ENCODE measurements around the gene BANF2. TPM values are rescaled to one million over a fixed set of nuclear protein-coding genes. Genes with fewer than 3 reads are reported as not detected.

Gene BANF2
- total and polyA plus RNA-seq, 2 of the 13 experiments (the other 11 are each of a cell fraction or from before 2014, with no cell fraction given): 0.35 TPM; not detected in 1

GRCh38 chr20:17675519-17676377 is 24.0 kb upstream of the BANF2 start (continued):
- no peak for TF ChIP-seq MLXIP (CRISPR knock-in tag; IDR thresholded peaks at IDR 0.05; ENCODE audit: borderline replicate concordance)
- TF ChIP-seq ZNF207 (IDR thresholded peaks at IDR 0.05; ENCODE audit: borderline replicate concordance): 0 out of 2 replicates have a peak, but pooled peaks have one; percentile 33
- TF ChIP-seq PLRG1 (conservative IDR thresholded peaks at IDR 0.05): no peak
- no peak for TF ChIP-seq ZNF543 (CRISPR knock-in tag; IDR thresholded peaks at IDR 0.05)
- 0 out of 2 replicates have a peak, but pooled peaks have one; percentile 31 for TF ChIP-seq ZNF280B (CRISPR knock-in tag; IDR thresholded peaks at IDR 0.05; ENCODE audit: borderline replicate concordance)
- TF ChIP-seq, protein P1, sequence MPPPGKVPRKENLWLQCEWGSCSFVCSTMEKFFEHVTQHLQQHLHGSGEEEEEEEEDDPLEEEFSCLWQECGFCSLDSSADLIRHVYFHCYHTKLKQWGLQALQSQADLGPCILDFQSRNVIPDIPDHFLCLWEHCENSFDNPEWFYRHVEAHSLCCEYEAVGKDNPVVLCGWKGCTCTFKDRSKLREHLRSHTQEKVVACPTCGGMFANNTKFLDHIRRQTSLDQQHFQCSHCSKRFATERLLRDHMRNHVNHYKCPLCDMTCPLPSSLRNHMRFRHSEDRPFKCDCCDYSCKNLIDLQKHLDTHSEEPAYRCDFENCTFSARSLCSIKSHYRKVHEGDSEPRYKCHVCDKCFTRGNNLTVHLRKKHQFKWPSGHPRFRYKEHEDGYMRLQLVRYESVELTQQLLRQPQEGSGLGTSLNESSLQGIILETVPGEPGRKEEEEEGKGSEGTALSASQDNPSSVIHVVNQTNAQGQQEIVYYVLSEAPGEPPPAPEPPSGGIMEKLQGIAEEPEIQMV (CRISPR knock-in tag; IDR thresholded peaks at IDR 0.05; ENCODE audit: low read depth): no peak
- TF ChIP-seq POLR2G (IDR thresholded peaks at IDR 0.05; ENCODE audit: low read depth, low read length): no peak; the same call in 1 of the 2 replicates
- peak; percentile 25; the same call in 1 of the 2 replicates for TF ChIP-seq POLR2AphosphoS5 (IDR thresholded peaks at IDR 0.05; ENCODE audit: low read depth, low read length)
- no peak for TF ChIP-seq SOX6 (IDR thresholded peaks at IDR 0.05)
- TF ChIP-seq SOX6 (CRISPR knock-in tag; IDR thresholded peaks at IDR 0.05): no peak
- no peak for TF ChIP-seq ZNF772 (CRISPR knock-in tag; IDR thresholded peaks at IDR 0.05)
- 0 out of 2 replicates have a peak, but pooled peaks have one; percentile 7 for TF ChIP-seq ZNF598 (CRISPR knock-in tag; IDR thresholded peaks at IDR 0.05; ENCODE audit: borderline replicate concordance)
- TF ChIP-seq EEA1 (CRISPR knock-in tag; IDR thresholded peaks at IDR 0.05; ENCODE audit: borderline replicate concordance): 0 out of 2 replicates have a peak, but pooled peaks have one; percentile 73
- 0 out of 2 replicates have a peak, but pooled peaks have one; percentile 31 for TF ChIP-seq ZNF674 (CRISPR knock-in tag; IDR thresholded peaks at IDR 0.05; ENCODE audit: low read depth)
- no peak for TF ChIP-seq TFE3 (CRISPR knock-in tag; IDR thresholded peaks at IDR 0.05)
- no peak for TF ChIP-seq NCOA2 (CRISPR knock-in tag; IDR thresholded peaks at IDR 0.05)
- TF ChIP-seq BCL6 (CRISPR knock-in tag; IDR thresholded peaks at IDR 0.05): no peak
- peak; percentile 40; the same call in 1 of the 2 replicates for TF ChIP-seq GLI4 (CRISPR knock-in tag; IDR thresholded peaks at IDR 0.05; ENCODE audit: borderline replicate concordance)

Data from HepG2 (cell line).